Activated CD4-positive, alpha-beta T cell treated with anti-CD3 and anti-CD28 coated beads for 48 hours (primary cell): ENCODE measurements around the gene MICAL3.
"Not testable (repeated sequence)": the region's sequence is repeated elsewhere in the genome, so short reads cannot be mapped to it uniquely, and the experiment has no call there.

Experiments
- DNase-seq: peaks from one replicate; pipeline ENCODE4 v3.0.0-alpha.2; 2020

Gene MICAL3

GRCh38 chr22:17997456-17997855 is 26.9 kb downstream of the MICAL3 start:
- DNase-seq = no peak

GRCh38 chr22:17995256-17995655 is 29.1 kb downstream of the MICAL3 start:
- DNase-seq = not testable (repeated sequence)

- DNase-seq = no peak
These were observed 29.8 kb downstream of the MICAL3 start for GRCh38 chr22:17994424-17995108.

DNA sequence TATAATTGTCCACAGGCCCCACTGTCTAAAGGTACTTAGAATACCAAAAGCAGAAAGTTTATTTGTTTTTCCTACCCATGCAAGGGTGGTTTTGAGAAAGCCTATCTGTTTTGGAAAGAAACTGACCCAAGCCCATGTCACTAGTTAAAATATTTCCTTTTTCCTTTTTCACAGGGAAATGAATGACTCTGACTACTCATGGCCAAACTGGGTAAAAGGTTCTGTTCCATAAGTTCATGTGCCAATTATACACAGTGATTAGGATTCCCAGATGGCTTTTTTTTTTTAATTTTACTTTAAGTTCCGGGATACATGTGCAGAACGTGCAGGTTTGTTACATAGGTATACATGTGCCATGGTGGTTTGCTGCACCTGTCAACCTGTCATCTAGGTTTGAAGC is 31.4 kb downstream of the MICAL3 start:
- DNase-seq = not testable (repeated sequence)

GRCh38 chr22:17991992-17992391 is 32.4 kb downstream of the MICAL3 start:
- not testable (repeated sequence) for DNase-seq

DNA sequence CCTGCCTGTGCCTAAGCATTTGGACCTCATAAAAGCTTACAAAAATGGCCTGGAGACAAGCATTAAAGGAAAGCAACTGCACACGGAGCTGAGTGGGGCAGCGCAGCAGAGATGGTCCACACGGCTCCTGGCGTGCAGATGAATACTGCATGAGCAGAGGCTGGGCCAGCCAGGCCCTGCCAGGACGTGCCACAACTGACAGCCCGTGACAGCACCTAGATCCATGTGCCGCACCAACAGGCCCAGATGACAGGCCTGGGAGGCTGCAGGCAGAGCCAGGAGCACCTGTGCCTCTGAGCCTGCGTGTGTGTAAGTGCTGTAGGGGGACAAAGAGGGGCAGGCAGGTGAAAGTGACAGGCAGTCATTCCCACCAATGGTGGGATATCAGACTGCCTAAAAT is 33.4 kb downstream of the MICAL3 start:
- no peak for DNase-seq

DNA sequence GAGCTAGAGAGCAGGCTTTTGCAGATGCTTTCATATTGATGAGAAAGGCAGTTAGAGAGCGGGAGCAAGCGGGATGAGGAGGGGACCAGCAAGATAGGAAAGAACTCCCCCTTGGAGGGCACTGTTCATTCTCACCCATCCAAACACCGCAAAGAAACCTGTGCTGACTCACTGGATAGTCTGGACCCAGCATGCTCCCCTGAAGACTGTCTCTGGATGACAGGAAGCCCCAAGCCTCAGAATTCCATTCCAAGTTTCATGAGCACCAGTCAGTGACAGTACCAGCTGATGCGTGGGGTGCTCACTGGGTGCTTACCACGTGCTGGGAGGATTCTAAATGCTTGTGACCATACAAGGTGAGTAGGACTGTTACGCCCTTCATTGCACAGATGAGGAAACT is 34.2 kb downstream of the MICAL3 start:
- no peak for DNase-seq

GRCh38 chr22:17988800-17989513 is 35.4 kb downstream of the MICAL3 start:
- no peak for DNase-seq

GRCh38 chr22:17985606-17986005 is 38.8 kb downstream of the MICAL3 start:
- no peak for DNase-seq

DNA sequence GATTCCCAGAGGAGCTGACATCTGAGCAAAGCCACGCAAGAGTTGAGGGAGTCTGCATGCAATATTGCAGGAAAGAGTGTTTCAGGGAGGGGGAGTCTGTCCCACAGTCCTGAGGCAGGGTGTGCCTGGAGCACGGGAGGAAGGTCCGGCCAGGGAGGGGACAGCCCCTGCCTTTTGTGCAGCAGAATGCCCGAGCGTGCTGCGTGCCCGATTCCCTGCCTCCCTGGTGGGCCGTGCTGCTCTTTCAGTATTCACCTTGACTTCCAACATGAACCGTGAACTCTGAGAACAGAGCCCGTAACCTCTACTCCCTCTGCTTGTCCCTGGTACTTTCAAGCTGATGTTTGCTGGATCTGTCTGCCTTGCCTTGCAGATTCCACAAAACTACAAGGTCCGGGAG is 39.3 kb downstream of the MICAL3 start:
- DNase-seq = not testable (repeated sequence)

GRCh38 chr22:17984114-17984513 is 40.2 kb downstream of the MICAL3 start:
- DNase-seq = no peak

DNA sequence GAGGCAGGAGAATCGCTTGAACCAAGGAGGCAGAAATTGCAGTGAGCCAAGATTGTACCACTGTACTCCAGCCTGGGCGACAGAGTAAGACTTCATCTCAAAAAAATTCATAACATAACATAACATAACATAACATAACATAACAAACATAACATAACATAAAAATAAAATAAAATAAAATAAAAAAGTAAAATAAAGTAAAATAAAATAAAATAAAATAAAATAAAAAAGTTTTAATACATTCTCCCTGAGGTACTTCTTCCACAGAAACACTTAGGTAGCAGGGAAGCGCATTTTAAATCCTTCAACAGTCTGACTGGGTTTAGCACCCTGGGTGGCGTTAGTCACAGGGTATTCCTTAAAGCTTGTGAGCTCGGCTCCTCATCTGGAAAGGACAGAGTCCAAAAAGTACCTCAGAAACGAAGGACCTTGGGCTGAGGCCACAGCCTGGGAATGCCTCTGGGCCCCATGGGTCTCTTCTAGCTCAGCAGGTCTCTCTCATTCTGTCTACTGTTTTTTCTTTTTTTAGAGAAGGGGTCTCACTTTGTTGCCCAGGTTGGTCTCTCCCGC is 41.7 kb downstream of the MICAL3 start:
- DNase-seq = no peak

GRCh38 chr22:17981497-17981896 is 42.9 kb downstream of the MICAL3 start:
- no peak for DNase-seq

DNA sequence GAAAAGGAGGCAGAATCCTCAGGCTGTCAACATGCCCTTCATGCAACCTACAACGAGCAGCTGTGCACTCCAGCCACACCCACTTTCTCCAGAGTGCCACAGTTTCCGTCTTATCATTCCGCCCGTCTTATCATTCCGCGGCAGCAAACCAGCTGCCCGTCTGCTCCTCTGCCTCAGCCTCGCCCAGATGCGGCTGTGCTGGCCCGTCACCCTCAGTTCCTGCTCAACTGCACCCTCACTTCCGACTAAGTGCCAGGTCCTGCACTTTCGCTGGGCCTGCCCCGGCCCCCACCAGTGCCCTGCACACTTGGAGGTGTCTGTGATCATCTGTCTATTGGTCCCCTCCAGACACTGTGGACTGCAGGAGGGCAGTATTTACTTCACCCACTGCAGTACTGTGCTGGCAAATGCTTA is 43.7 kb downstream of the MICAL3 start:
- peak; percentile 62 for DNase-seq

- DNase-seq = no peak
These were observed 44.3 kb downstream of the MICAL3 start for GRCh38 chr22:17980015-17980590.

GRCh38 chr22:17978027-17978426 is 46.3 kb downstream of the MICAL3 start:
- no peak for DNase-seq

DNA sequence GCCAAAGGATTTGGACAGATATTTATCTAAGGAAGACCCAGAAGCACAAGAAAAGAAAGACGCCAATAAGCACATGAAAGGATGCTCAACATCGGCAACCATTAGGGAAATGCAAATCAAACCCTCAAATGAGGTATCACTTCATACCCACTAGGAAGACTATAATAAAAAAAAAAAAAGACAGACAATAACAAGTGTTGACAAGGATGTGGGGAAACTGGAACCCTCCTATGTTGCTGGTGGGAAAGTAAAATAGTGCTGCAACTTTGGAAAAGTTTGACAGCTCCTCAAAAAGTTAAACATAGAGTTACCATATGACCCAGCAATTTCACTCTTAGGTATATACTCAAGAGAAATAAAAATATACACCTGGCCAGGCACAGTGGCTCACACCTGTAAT is 47.0 kb downstream of the MICAL3 start:
- no peak for DNase-seq

- no peak for DNase-seq
These were observed 48.2 kb downstream of the MICAL3 start for GRCh38 chr22:17976121-17976520.

- peak; percentile 51 for DNase-seq
These were observed 49.5 kb downstream of the MICAL3 start for GRCh38 chr22:17974703-17975372.

- DNase-seq = no peak
These were observed 50.3 kb downstream of the MICAL3 start for GRCh38 chr22:17974087-17974486.

DNA sequence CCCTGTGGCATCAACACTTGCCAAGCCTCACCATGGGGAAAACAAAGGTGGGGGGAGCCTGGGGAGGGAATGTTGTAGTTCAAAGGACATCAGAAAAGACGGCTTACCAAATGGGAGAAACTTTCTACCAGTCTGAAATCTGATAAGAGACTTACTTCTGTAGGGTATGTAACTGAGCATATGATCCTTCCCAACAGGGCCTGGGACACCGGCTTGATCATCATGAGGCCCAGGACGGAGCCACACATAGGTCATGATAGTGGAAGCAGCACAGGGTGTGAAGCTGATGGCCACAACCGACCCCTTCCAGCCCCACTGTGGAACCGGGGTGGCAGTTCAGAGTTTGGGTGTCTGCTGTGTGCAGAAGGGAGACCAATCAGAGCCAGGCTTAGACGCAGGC is 51.1 kb downstream of the MICAL3 start:
- DNase-seq = no peak

DNA sequence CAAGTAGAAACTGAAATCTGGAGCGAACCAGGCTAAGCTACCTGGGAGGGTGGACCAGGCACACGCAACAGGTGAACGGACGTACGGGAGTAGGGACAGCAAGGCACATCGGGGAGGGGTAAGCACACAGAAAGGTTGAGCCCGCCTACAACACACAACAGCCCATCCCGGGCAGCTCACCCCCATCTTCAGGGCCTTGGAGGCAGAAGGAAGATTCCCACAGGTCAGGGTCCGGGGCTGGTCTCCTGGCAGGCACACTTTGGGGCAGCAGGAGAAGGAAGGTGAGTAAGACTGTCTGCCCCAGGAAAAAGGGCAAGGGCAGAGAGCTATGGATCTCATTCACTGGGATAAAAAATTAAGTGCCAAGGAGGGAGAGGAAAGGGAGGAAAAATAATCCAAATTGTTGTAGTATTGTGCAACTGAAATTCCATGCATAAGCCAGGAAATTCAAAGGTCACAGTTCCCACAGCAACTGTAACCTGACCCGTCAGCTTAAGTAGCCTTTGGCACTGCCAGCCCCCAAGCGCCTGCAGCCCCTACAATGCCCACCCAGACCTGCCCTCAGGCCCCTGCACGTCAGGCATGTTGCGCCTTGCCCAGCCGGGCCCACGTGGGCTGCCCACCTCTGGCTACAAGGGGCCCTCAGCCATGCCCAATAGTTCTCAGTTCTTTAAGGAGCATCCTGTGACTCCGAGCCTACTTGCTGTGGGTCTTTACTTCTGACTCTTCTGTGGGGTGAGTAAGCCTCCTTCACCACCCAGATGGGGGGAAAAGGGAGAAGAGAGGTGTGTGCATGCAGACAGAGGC is 51.8 kb downstream of the MICAL3 start:
- DNase-seq = no peak
